HepG2 (cell line): ENCODE results near the gene SHISA7. TPM values are rescaled to one million over a fixed set of nuclear protein-coding genes. Genes with fewer than 3 reads are reported as not detected.

ENCODE experiments used
- ARNT ChIP-seq: fragments of 450-650 bp; IDR thresholded peaks from 2 replicates; pipeline ENCODE4 v1.6.1; 2017
- CHD2 ChIP-seq: IDR thresholded peaks from 2 replicates; pipeline ENCODE4 v1.6.1; 2011; ENCODE audit warnings: low read depth, low read length, improper control_type of control experiment
- CSRNP1 ChIP-seq: sonication (generic); formaldehyde crosslinking; IDR thresholded peaks from 2 replicates; pipeline ENCODE4 v1.8.1; 2023; ENCODE audit warnings: mild to moderate bottlenecking, missing genetic modification reagents
- FOXP1 ChIP-seq, 2 experiments: fragments of 450-650 bp in 1 of 2; IDR thresholded peaks; 2 replicates each; pipeline ENCODE4 v1.6.1; 2017 to 2018; ENCODE audit warnings: antibody characterized with exemption in 1 of 2
- HIC2 ChIP-seq: sonication (generic); formaldehyde crosslinking; IDR thresholded peaks from 2 replicates; pipeline ENCODE4 v1.9.0; 2022; ENCODE audit warnings: low read depth, missing genetic modification reagents
- MLXIP ChIP-seq: sonication (generic); formaldehyde crosslinking; IDR thresholded peaks from 2 replicates; pipeline ENCODE4 v1.9.0; 2021; ENCODE audit warnings: missing genetic modification reagents, borderline replicate concordance
- NR1H2 ChIP-seq: sonication (generic); formaldehyde crosslinking; IDR thresholded peaks from 2 replicates; pipeline ENCODE4 v1.8.1; 2022; ENCODE audit warnings: low read depth, missing genetic modification reagents, borderline replicate concordance
- PLSCR1 ChIP-seq: sonication (generic); formaldehyde crosslinking; IDR thresholded peaks from 2 replicates; pipeline ENCODE4 v1.5.0; 2020; ENCODE audit warnings: missing genetic modification reagents, mild to moderate bottlenecking, borderline replicate concordance
- RARA ChIP-seq: IDR thresholded peaks from 2 replicates; pipeline ENCODE4 v1.6.1; 2016; ENCODE audit warnings: missing genetic modification reagents, missing compliant biosample characterization
- RFXANK ChIP-seq: IDR thresholded peaks from 2 replicates; pipeline ENCODE4 v1.6.1; 2016
- SMARCC2 ChIP-seq: fragments of 450-650 bp; IDR thresholded peaks from 2 replicates; pipeline ENCODE4 v1.6.1; 2017; ENCODE audit warnings: antibody characterized with exemption, mild to moderate bottlenecking
- TBL1XR1 ChIP-seq: fragments of 150-350 bp; IDR thresholded peaks from 2 replicates; pipeline ENCODE4 v1.6.1; 2014; ENCODE audit warnings: borderline replicate concordance, low read length; ENCODE audit not compliant: partially characterized antibody
- TMF1 ChIP-seq: sonication (generic); formaldehyde crosslinking; IDR thresholded peaks from 2 replicates; pipeline ENCODE4 v1.8.1; 2022; ENCODE audit warnings: low read depth, missing genetic modification reagents
- USF2 ChIP-seq, 2 experiments: sonication (generic) in 1 of 2; formaldehyde crosslinking in 1 of 2; IDR thresholded peaks; 2 replicates each; pipeline versions ENCODE4 v1.5.1 to v1.6.1; 2011 to 2020; ENCODE audit warnings: borderline replicate concordance in 1 of 2, low read depth in 1 of 2, low read length in 1 of 2, mild to moderate bottlenecking in 1 of 2, missing genetic modification reagents in 1 of 2, moderate library complexity in 1 of 2
- ZBTB25 ChIP-seq: IDR thresholded peaks from 2 replicates; pipeline ENCODE4 v1.6.1; 2018; ENCODE audit warnings: missing genetic modification reagents
- ZMYM4 ChIP-seq: sonication (generic); formaldehyde crosslinking; IDR thresholded peaks from 2 replicates; pipeline ENCODE4 v1.8.1; 2023; ENCODE audit warnings: mild to moderate bottlenecking, missing genetic modification reagents
- ZNF224 ChIP-seq: sonication (generic); formaldehyde crosslinking; IDR thresholded peaks from 2 replicates; pipeline ENCODE4 v1.5.0; 2020; ENCODE audit warnings: mild to moderate bottlenecking, missing genetic modification reagents
- ZNF768 ChIP-seq: sonication (generic); formaldehyde crosslinking; IDR thresholded peaks from 2 replicates; pipeline ENCODE4 v1.4.0; 2020; ENCODE audit warnings: missing genetic modification reagents
- polyA plus RNA-seq, 8 experiments: library from polyadenylated mRNA; depleted of rRNA in 3 of 8; stranded (reverse) in 7 of 8; unstranded in 1 of 8; fragments of >200 nt; fragmentation: Illumina TruSeq in 4 of 8; extraction: Trizol in 4 of 8; gene quantifications; 2 replicates each; pipeline versions ENCODE4 v1.2.1 to v1.2.3, GENCODE V29; 2011 to 2016; ENCODE audit warnings: low read depth in 4 of 8, missing spikeins in 1 of 8, mixed read lengths in 1 of 8; ENCODE audit not compliant: insufficient read depth in 1 of 8
- total RNA-seq, 5 experiments: library from RNA; depleted of rRNA; stranded (reverse); fragments of >200 nt; fragmentation: Illumina TruSeq; extraction: Trizol; gene quantifications; 2 replicates each; pipeline ENCODE4 v1.2.3, GENCODE V29; 2016; ENCODE audit warnings: low read depth in 1 of 5

The SHISA7 gene
- total and polyA plus RNA-seq, 2 of the 13 experiments (the other 11 are each of a cell fraction or from before 2014, with no cell fraction given), result not detected

- TF ChIP-seq ZBTB25 (CRISPR knock-in tag) (peak; percentile 78), PLSCR1 (CRISPR knock-in tag) (no peak), MLXIP (no peak; the same call in 1 of the 2 replicates), TBL1XR1 (no peak), USF2 (IDR thresholded peaks at IDR 0.05; ENCODE audit: low read depth, low read length) (no peak), USF2 (CRISPR knock-in tag; IDR thresholded peaks at IDR 0.05; ENCODE audit: borderline replicate concordance) (no peak), NR1H2 (no peak; the same call in 1 of the 2 replicates), ZNF768 (CRISPR knock-in tag) (peak; percentile 20; the same call in 1 of the 2 replicates), HIC2 (CRISPR knock-in tag) (no peak), RARA (CRISPR knock-in tag) (peak; percentile 59), RFXANK (CRISPR knock-in tag) (no peak), CSRNP1 (CRISPR knock-in tag) (no peak), TMF1 (CRISPR knock-in tag) (peak; percentile 56; the same call in 1 of the 2 replicates), ARNT (no peak), SMARCC2 (no peak), CHD2 (no peak), ZMYM4 (CRISPR knock-in tag) (0 out of 2 replicates have a peak, but pooled peaks have one; percentile 21), FOXP1 (IDR thresholded peaks at IDR 0.05) (no peak), FOXP1 (CRISPR knock-in tag; IDR thresholded peaks at IDR 0.05) (no peak), ZNF224 (CRISPR knock-in tag) (no peak)
These were observed 5.7 kb downstream of the SHISA7 start (continued) for GRCh38 chr19:55437410-55437809.
